ENCODE measurements around the gene ADAMTSL3. TPM values are rescaled to one million over a fixed set of nuclear protein-coding genes. Genes with fewer than 3 reads are reported as not detected.

The ADAMTSL3 gene
- total and polyA plus RNA-seq, 2 of the 8 experiments (the other 6 are each of a cell fraction or from before 2014, with no cell fraction given), result 0.35 to 1.4 TPM

GRCh38 chr15:83971992-83972391 lies 318.1 kb downstream of the ADAMTSL3 start:
- Histone ChIP-seq H2AFZ (ENCODE audit: low read length) (no peak overlapping the region), H2BK120ac (replicated peaks; ENCODE audit: low read depth, low read length) (no peak overlapping the region), H3K4ac (replicated peaks; ENCODE audit: insufficient read length, low read depth, low read length) (no peak overlapping the region), H4K5ac (ENCODE audit: insufficient read length, low read depth, low read length) (no peak overlapping the region), H3K23me2 (ENCODE audit: low read depth, low read length) (no peaks in the 10 kb centered on the region), H3K23ac (ENCODE audit: insufficient read length) (no peak overlapping the region), H4K8ac (ENCODE audit: extremely low read depth, insufficient read depth, low read length) (no peak overlapping the region), H2BK20ac (ENCODE audit: low read length) (no peak overlapping the region), H2BK15ac (ENCODE audit: low read length) (no peak overlapping the region), H2BK5ac (ENCODE audit: low read depth, low read length) (no peak overlapping the region), H2AK5ac (ENCODE audit: low read depth, low read length) (no peak overlapping the region), H3K27ac (ENCODE audit: low read depth, low read length) (no peak overlapping the region), H3K79me1 (ENCODE audit: low read depth, low read length) (no peaks in the 10 kb centered on the region), H3K4me3 (ENCODE audit: extremely low read depth in 1 of 4, insufficient read depth in 2 of 4, low read depth in 3 of 4, low read length in 4 of 4) (no peak overlapping the region), H3K36me3 (ENCODE audit: control insufficient read depth in 2 of 4, insufficient read depth in 4 of 4, low read length in 3 of 4) (no peaks in the 10 kb centered on the region), H3K18ac (ENCODE audit: extremely low read depth, low read length) (no peak overlapping the region), H3K4me2 (ENCODE audit: insufficient read depth in 1 of 2, low read depth in 2 of 2, low read length in 2 of 2) (no peak overlapping the region), H3K27me3 (replicated peaks in 1 of 4; ENCODE audit: control insufficient read depth in 3 of 4, extremely low read depth in 1 of 4, insufficient read depth in 3 of 4, low read length in 3 of 4) (no peaks in the 10 kb centered on the region), H3K9me3 (ENCODE audit: insufficient read depth in 2 of 2, low read depth in 1 of 2, low read length in 1 of 2) (peaks cover 7 to 10% of the 10 kb centered on the region in 2 experiments), H4K91ac (replicated peaks; ENCODE audit: insufficient read length, low read length) (no peak overlapping the region), H3K79me2 (ENCODE audit: control insufficient read depth in 1 of 2, insufficient read depth in 2 of 2, low read length in 2 of 2) (no peaks in the 10 kb centered on the region), H3K14ac (ENCODE audit: insufficient read length) (no peak overlapping the region), H3K56ac (replicated peaks; ENCODE audit: insufficient read length, low read depth, low read length) (no peak overlapping the region), H3K4me1 (replicated peaks in 1 of 4; ENCODE audit: control insufficient read depth in 3 of 4, insufficient read depth in 4 of 4, low read length in 3 of 4) (no peaks in the 10 kb centered on the region), H4K20me1 (replicated peaks in 1 of 2; ENCODE audit: control insufficient read depth in 1 of 2, insufficient read depth in 2 of 2, low read length in 2 of 2) (no peaks in the 10 kb centered on the region), H3K9ac (replicated peaks in 1 of 4; ENCODE audit: extremely low read depth in 1 of 4, low read depth in 3 of 4, low read length in 3 of 4) (no peak overlapping the region), H2BK12ac (ENCODE audit: low read depth, low read length) (no peak overlapping the region)
- no peak for FAIRE-seq
- TF ChIP-seq BACH1 (IDR thresholded peaks at IDR 0.05; ENCODE audit: low read length) (no peak), ATF2 (IDR thresholded peaks at IDR 0.05; ENCODE audit: low read length) (no peak), POLR2A (IDR thresholded peaks at IDR 0.05; ENCODE audit: control extremely low read depth in 1 of 2, low read depth in 2 of 2, low read length in 2 of 2) (no peak), EZH2 (IDR thresholded peaks at IDR 0.05; ENCODE audit: low read depth, low read length, severe bottlenecking) (no peak), RBBP5 (IDR thresholded peaks at IDR 0.05; ENCODE audit: borderline replicate concordance, low read depth, low read length) (no peak), SIRT6 (IDR thresholded peaks at IDR 0.05; ENCODE audit: low read length) (no peak), SP4 (IDR thresholded peaks at IDR 0.05; ENCODE audit: low read length) (no peak), BCL11A (IDR thresholded peaks at IDR 0.05; ENCODE audit: low read depth in 2 of 2, low read length in 2 of 2) (no peak), RFX5 (IDR thresholded peaks at IDR 0.05; ENCODE audit: borderline replicate concordance, low read depth, low read length) (no peak), NRF1 (IDR thresholded peaks at IDR 0.05; ENCODE audit: low read depth, low read length) (no peak), TAF7 (optimal IDR thresholded peaks at IDR 0.05; ENCODE audit: borderline replicate concordance, low read depth, low read length) (no peak)
- 91% methylated on average over 3 of the region's 3 CpGs; no CpG with 5 or more reads in 1 of the 2 experiments for WGBS, 2 experiments (ENCODE audit: extremely low coverage in 1 of 2, insufficient coverage in 1 of 2, insufficient read length in 1 of 2, insufficient replicate concordance in 2 of 2, low coverage in 1 of 2, low lambda C conversion rate in 2 of 2, missing lambda C conversion rate in 1 of 2)
- DNase-seq (ENCODE audit: low read depth in 1 of 2, low spot score in 2 of 2), result no peak
- ChIA-PET CTCF (ENCODE audit: partially characterized antibody) (no interaction called here), POLR2A (ENCODE audit: partially characterized antibody) (no interaction called here)
